Karpas-422 (cell line): ENCODE data around the gene MED29. TPM values are rescaled to one million over a fixed set of nuclear protein-coding genes. Genes with fewer than 3 reads are reported as not detected.
"Not testable (repeated sequence)": the region's sequence is repeated elsewhere in the genome, so short reads cannot be mapped to it uniquely, and the experiment has no call there.

Source experiments
- DNase-seq: peaks from one replicate; pipeline ENCODE4 v3.0.0-alpha.2; 2015
- H2AFZ ChIP-seq: fragments of 200-600 bp; sonication (generic); 2 replicates; pipeline ENCODE4 v1.6.1; 2014; ENCODE audit warnings: antibody characterized with exemption, low read length, mixed read lengths
- H3K27ac ChIP-seq: fragments of 200-600 bp; sonication (generic); 2 replicates; pipeline ENCODE4 v1.5.1; 2014; ENCODE audit warnings: mild to moderate bottlenecking, low read length, moderate library complexity
- H3K27me3 ChIP-seq: fragments of 200-600 bp; sonication (generic); 2 replicates; pipeline ENCODE4 v1.6.1; 2014; ENCODE audit warnings: low read length, mixed read lengths
- H3K36me3 ChIP-seq: fragments of 200-600 bp; sonication (generic); 2 replicates; pipeline ENCODE4 v1.6.1; 2014; ENCODE audit warnings: low read length, mixed read lengths; ENCODE audit not compliant: insufficient read depth
- H3K4me1 ChIP-seq: fragments of 200-600 bp; sonication (generic); 2 replicates; pipeline ENCODE4 v1.6.1; 2014; ENCODE audit warnings: mild to moderate bottlenecking, low read length, mixed read lengths
- H3K4me2 ChIP-seq: fragments of 200-600 bp; sonication (generic); 2 replicates; pipeline ENCODE4 v1.6.1; 2014; ENCODE audit warnings: low read length, low read depth, mild to moderate bottlenecking; ENCODE audit not compliant: poor library complexity, severe bottlenecking
- H3K4me3 ChIP-seq: fragments of 200-600 bp; sonication (generic); 2 replicates; pipeline ENCODE4 v1.5.1; 2014; ENCODE audit warnings: mild to moderate bottlenecking, antibody characterized with exemption, low read length, mixed read lengths
- H3K79me2 ChIP-seq: fragments of 200-600 bp; sonication (generic); 2 replicates; pipeline ENCODE4 v1.6.1; 2014; ENCODE audit warnings: mild to moderate bottlenecking, low read length, mixed read lengths
- H3K9ac ChIP-seq: fragments of 200-600 bp; sonication (generic); 2 replicates; pipeline ENCODE4 v1.6.0; 2014; ENCODE audit warnings: low read length
- H3K9me2 ChIP-seq: fragments of 200-600 bp; sonication (generic), shearing (Covaris generic); replicated peaks from 2 replicates; pipeline ENCODE4 v1.6.0; 2014; ENCODE audit warnings: mild to moderate bottlenecking, low read length, moderate library complexity; ENCODE audit not compliant: insufficient read depth
- H3K9me3 ChIP-seq: fragments of 300-700, 200-600 bp; sonication (generic); 2 replicates; pipeline ENCODE4 v1.6.1; 2014; ENCODE audit warnings: low read length, mixed read lengths
- H4K20me1 ChIP-seq: fragments of 200-600 bp; sonication (generic); 2 replicates; pipeline ENCODE4 v1.6.1; 2014; ENCODE audit warnings: mild to moderate bottlenecking, antibody characterized with exemption, low read length, low read depth; ENCODE audit not compliant: insufficient read depth
- total RNA-seq: library from RNA; depleted of rRNA; stranded (reverse); fragments of >200 nt; shearing (Covaris generic); gene quantifications from 2 replicates; pipeline ENCODE4 v1.2.3, GENCODE V29; 2014; ENCODE audit warnings: low replicate concordance

MED29 gene
- total RNA-seq, 1 experiment from 2014 or later = 18.6 TPM

- Histone ChIP-seq H3K4me3 (no peak overlapping the region), H3K79me2 (no peaks in the 10 kb centered on the region), H3K36me3 (0 out of 2 replicates have a peak, but pooled peaks cover 8% of the 10 kb centered on the region), H3K27ac (no peak overlapping the region), H3K4me2 (no peak overlapping the region), H3K4me1 (no peaks in the 10 kb centered on the region), H2AFZ (no peak overlapping the region), H3K9me3 (no peaks in the 10 kb centered on the region), H4K20me1 (no peaks in the 10 kb centered on the region; the same call in 1 of the 2 replicates), H3K9me2 (no peaks in the 10 kb centered on the region), H3K27me3 (no peaks in the 10 kb centered on the region), H3K9ac (no peak overlapping the region)
- DNase-seq = no peak
Observed at GRCh38 chr19:39375929-39376328, 15.2 kb upstream of the MED29 start.

GRCh38 chr19:39377373-39378362 lies 13.5 kb upstream of the MED29 start:
- H3K4me2 ChIP-seq = no peak overlapping the region
- no peaks in the 10 kb centered on the region for H3K27me3 ChIP-seq
- no peaks in the 10 kb centered on the region for H3K9me3 ChIP-seq
- H2AFZ ChIP-seq = no peak overlapping the region
- H3K4me1 ChIP-seq = no peaks in the 10 kb centered on the region
- no peaks in the 10 kb centered on the region for H3K79me2 ChIP-seq
- no peak overlapping the region for H3K9ac ChIP-seq
- H4K20me1 ChIP-seq = no peaks in the 10 kb centered on the region; the same call in 1 of the 2 replicates
- 0 out of 2 replicates have a peak, but pooled peaks cover 4% of the 10 kb centered on the region for H3K36me3 ChIP-seq
- no peak for DNase-seq
- H3K9me2 ChIP-seq = no peaks in the 10 kb centered on the region
- no peak overlapping the region for H3K4me3 ChIP-seq
- no peak overlapping the region for H3K27ac ChIP-seq

- H3K9ac ChIP-seq, H3K4me2 ChIP-seq, DNase-seq, H3K9me3 ChIP-seq, H4K20me1 ChIP-seq, H2AFZ ChIP-seq, H3K36me3 ChIP-seq, H3K27ac ChIP-seq, H3K4me1 ChIP-seq, H3K9me2 ChIP-seq, H3K27me3 ChIP-seq, H3K4me3 ChIP-seq, H3K79me2 ChIP-seq: not testable (repeated sequence)
Observed at GRCh38 chr19:39379366-39379765, 11.8 kb upstream of the MED29 start.

- Histone ChIP-seq H3K27me3 (no peaks in the 10 kb centered on the region), H3K36me3 (peaks cover 10% of the 10 kb centered on the region), H2AFZ (no peak overlapping the region), H3K79me2 (no peaks in the 10 kb centered on the region), H3K9me2 (no peaks in the 10 kb centered on the region), H3K9me3 (no peaks in the 10 kb centered on the region), H4K20me1 (no peaks in the 10 kb centered on the region; the same call in 1 of the 2 replicates), H3K4me2 (no peak overlapping the region), H3K4me1 (no peaks in the 10 kb centered on the region), H3K27ac (no peak overlapping the region), H3K9ac (no peak overlapping the region), H3K4me3 (no peak overlapping the region)
- DNase-seq = no peak
Observed at GRCh38 chr19:39379865-39380396, 11.2 kb upstream of the MED29 start.

- peaks cover 10% of the 10 kb centered on the region for H3K36me3 ChIP-seq
- H3K9ac ChIP-seq = no peak overlapping the region
- no peaks in the 10 kb centered on the region for H3K9me3 ChIP-seq
- H3K27me3 ChIP-seq = no peaks in the 10 kb centered on the region
- H3K79me2 ChIP-seq = no peaks in the 10 kb centered on the region
- no peak overlapping the region for H3K4me3 ChIP-seq
- DNase-seq = no peak
- no peaks in the 10 kb centered on the region for H4K20me1 ChIP-seq
- H2AFZ ChIP-seq = no peak overlapping the region
- H3K4me1 ChIP-seq = no peaks in the 10 kb centered on the region
- H3K9me2 ChIP-seq = no peaks in the 10 kb centered on the region
- no peak overlapping the region for H3K4me2 ChIP-seq
- no peak overlapping the region for H3K27ac ChIP-seq
Observed at GRCh38 chr19:39380521-39381502, 10.4 kb upstream of the MED29 start.

- DNase-seq = no peak
- no peaks in the 10 kb centered on the region for H3K9me2 ChIP-seq
- H3K4me1 ChIP-seq = no peaks in the 10 kb centered on the region
- H3K9ac ChIP-seq = no peak overlapping the region
- no peak overlapping the region for H3K4me2 ChIP-seq
- H3K27ac ChIP-seq = no peak overlapping the region
- peaks cover 11% of the 10 kb centered on the region for H3K36me3 ChIP-seq
- H3K4me3 ChIP-seq = no peak overlapping the region
- no peaks in the 10 kb centered on the region for H3K79me2 ChIP-seq
- no peaks in the 10 kb centered on the region for H4K20me1 ChIP-seq
- H2AFZ ChIP-seq = no peak overlapping the region
- H3K27me3 ChIP-seq = no peaks in the 10 kb centered on the region
- no peaks in the 10 kb centered on the region for H3K9me3 ChIP-seq
Observed at GRCh38 chr19:39381910-39382611, 9.1 kb upstream of the MED29 start.

- H3K79me2 ChIP-seq = no peaks in the 10 kb centered on the region
- peaks cover 13% of the 10 kb centered on the region for H3K36me3 ChIP-seq
- H3K4me1 ChIP-seq = no peaks in the 10 kb centered on the region
Observed at GRCh38 chr19:39382991-39383828, 8.0 kb upstream of the MED29 start.

More at GRCh38 chr19:39382991-39383828, 8.0 kb upstream of the MED29 start:
- Histone ChIP-seq H3K9me2 (no peaks in the 10 kb centered on the region), H3K27me3 (no peaks in the 10 kb centered on the region), H4K20me1 (no peaks in the 10 kb centered on the region), H2AFZ (no peak overlapping the region), H3K9ac (no peak overlapping the region), H3K4me2 (no peak overlapping the region), H3K4me3 (no peak overlapping the region), H3K9me3 (no peaks in the 10 kb centered on the region), H3K27ac (no peak overlapping the region)
- no peak for DNase-seq
